Nephron (organoid): ENCODE measurements around the gene PM20D2.
A peak's percentile ranks its signal among the peaks of the same experiment; 100 is the strongest.

ENCODE experiments used
- H3K27ac Mint-ChIP-seq, 3 experiments: 2 replicates each; pipeline ENCODE4 v1.8.0; 2020; ENCODE audit warnings: mixed read lengths in 3 of 3, mild to moderate bottlenecking in 2 of 3, moderate library complexity in 1 of 3
- H3K27me3 Mint-ChIP-seq: 2 replicates; pipeline ENCODE4 v1.8.0; 2021; ENCODE audit warnings: low read depth, mild to moderate bottlenecking, moderate library complexity, mixed read lengths
- H3K36me3 Mint-ChIP-seq: 2 replicates; pipeline ENCODE4 v1.8.0; 2020; ENCODE audit warnings: low read depth, mixed read lengths
- H3K4me1 Mint-ChIP-seq: 2 replicates; pipeline ENCODE4 v1.8.0; 2020; ENCODE audit warnings: mixed read lengths
- H3K4me3 Mint-ChIP-seq, 3 experiments: 2 replicates each; pipeline ENCODE4 v1.8.0; 2020; ENCODE audit warnings: mild to moderate bottlenecking in 3 of 3, mixed read lengths in 3 of 3, moderate library complexity in 2 of 3
- H3K9me3 Mint-ChIP-seq: 2 replicates; pipeline ENCODE4 v1.8.0; 2020; ENCODE audit warnings: mixed read lengths
- TF ChIP-seq, protein P1 (sequence below), 3 experiments: fragments of 200-600 bp; sonication (generic); IDR thresholded peaks; one replicate each; pipeline ENCODE4 v1.5.0; 2021; ENCODE audit warnings: antibody characterized with exemption in 3 of 3; ENCODE audit not compliant: unreplicated experiment in 3 of 3

Gene PM20D2

GRCh38 chr6:89199579-89199978 is 53.7 kb downstream of the PM20D2 start:
- no peak overlapping the region for H3K4me3 Mint-ChIP-seq
- TF ChIP-seq, protein P1, sequence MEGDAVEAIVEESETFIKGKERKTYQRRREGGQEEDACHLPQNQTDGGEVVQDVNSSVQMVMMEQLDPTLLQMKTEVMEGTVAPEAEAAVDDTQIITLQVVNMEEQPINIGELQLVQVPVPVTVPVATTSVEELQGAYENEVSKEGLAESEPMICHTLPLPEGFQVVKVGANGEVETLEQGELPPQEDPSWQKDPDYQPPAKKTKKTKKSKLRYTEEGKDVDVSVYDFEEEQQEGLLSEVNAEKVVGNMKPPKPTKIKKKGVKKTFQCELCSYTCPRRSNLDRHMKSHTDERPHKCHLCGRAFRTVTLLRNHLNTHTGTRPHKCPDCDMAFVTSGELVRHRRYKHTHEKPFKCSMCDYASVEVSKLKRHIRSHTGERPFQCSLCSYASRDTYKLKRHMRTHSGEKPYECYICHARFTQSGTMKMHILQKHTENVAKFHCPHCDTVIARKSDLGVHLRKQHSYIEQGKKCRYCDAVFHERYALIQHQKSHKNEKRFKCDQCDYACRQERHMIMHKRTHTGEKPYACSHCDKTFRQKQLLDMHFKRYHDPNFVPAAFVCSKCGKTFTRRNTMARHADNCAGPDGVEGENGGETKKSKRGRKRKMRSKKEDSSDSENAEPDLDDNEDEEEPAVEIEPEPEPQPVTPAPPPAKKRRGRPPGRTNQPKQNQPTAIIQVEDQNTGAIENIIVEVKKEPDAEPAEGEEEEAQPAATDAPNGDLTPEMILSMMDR (IDR thresholded peaks at IDR 0.05; ENCODE audit: unreplicated experiment in 3 of 3), result no peak
- no peaks in the 10 kb centered on the region for H3K36me3 Mint-ChIP-seq
- H3K4me1 Mint-ChIP-seq, result peaks cover 20% of the 10 kb centered on the region
- no peak overlapping the region for H3K27ac Mint-ChIP-seq
- peaks cover 11% of the 10 kb centered on the region for H3K27me3 Mint-ChIP-seq
- H3K9me3 Mint-ChIP-seq, result peaks cover 5% of the 10 kb centered on the region

DNA sequence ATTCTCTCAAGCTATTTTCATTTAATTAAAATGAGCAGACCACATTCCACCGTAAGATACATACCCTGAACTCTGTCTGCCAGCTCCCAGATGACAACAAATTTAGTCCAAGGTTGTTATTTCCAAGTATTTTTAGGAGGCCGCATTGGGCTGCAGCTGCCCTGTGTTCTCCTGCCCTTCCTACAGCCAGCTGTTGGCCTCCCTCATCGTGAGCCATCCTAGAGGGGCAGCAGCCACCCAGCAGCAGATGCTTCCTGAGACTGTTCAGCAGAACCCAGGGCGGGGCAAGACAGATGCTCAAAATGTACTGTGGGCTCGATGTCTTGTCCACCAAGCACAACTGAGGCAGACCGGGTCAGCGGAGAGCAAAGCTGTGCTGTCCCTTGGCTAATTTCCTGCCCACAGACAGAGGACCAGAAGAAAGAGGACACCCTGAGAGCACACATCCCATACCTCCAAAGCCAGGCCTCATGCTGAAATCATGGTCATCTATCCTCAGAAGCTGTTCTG is 54.9 kb downstream of the PM20D2 start:
- no peaks in the 10 kb centered on the region for H3K36me3 Mint-ChIP-seq
- H3K27me3 Mint-ChIP-seq, result peaks cover 11% of the 10 kb centered on the region
- TF ChIP-seq, protein P1 (IDR thresholded peaks at IDR 0.05; ENCODE audit: unreplicated experiment in 3 of 3), result no peak
- H3K9me3 Mint-ChIP-seq, result no peaks in the 10 kb centered on the region
- H3K27ac Mint-ChIP-seq, result peak overlapping the region in 2 of 3 experiments; percentile 3 to 72
- H3K4me1 Mint-ChIP-seq, result peaks cover 20% of the 10 kb centered on the region
- H3K4me3 Mint-ChIP-seq, result no peak overlapping the region

DNA sequence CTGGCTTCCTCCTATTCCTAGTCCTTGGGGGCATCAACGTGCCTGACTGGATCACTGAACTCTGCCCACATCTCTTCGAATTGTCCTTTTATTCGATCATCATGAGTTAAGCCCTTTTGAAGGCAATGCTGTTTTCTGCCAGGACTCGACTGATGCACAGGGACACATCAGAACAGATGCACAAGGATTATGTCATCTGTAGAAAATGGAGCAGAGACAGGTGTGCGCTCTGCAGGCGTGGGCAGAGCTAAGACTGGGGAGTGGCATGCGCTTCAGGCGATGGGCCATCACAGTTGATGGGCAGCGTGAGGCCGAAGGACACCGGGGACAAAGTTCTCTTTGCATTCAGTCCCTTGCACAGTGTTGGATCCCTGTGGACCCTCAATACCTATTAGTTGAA is 58.2 kb downstream of the PM20D2 start:
- Mint-ChIP-seq H3K4me3 (peak overlapping the region in 1 of 3 experiments; percentile 41), H3K9me3 (no peaks in the 10 kb centered on the region), H3K4me1 (peaks cover 27% of the 10 kb centered on the region), H3K36me3 (no peaks in the 10 kb centered on the region), H3K27ac (peak overlapping the region in 2 of 3 experiments; percentile 15 to 31), H3K27me3 (peaks cover 9% of the 10 kb centered on the region)
- TF ChIP-seq, protein P1 (IDR thresholded peaks at IDR 0.05; ENCODE audit: unreplicated experiment in 3 of 3), result no peak

GRCh38 chr6:89205819-89206218 is 60.0 kb downstream of the PM20D2 start:
- Mint-ChIP-seq H3K27ac (no peak overlapping the region), H3K4me1 (peaks cover 25% of the 10 kb centered on the region), H3K27me3 (peaks cover 4% of the 10 kb centered on the region), H3K9me3 (no peaks in the 10 kb centered on the region), H3K4me3 (no peak overlapping the region), H3K36me3 (no peaks in the 10 kb centered on the region)
- TF ChIP-seq, protein P1 (IDR thresholded peaks at IDR 0.05; ENCODE audit: unreplicated experiment in 3 of 3), result no peak

- TF ChIP-seq, protein P1 (IDR thresholded peaks at IDR 0.05; ENCODE audit: unreplicated experiment in 3 of 3), result no peak
- Mint-ChIP-seq H3K27ac (no peak overlapping the region), H3K27me3 (peaks cover 4% of the 10 kb centered on the region), H3K9me3 (no peaks in the 10 kb centered on the region), H3K36me3 (no peaks in the 10 kb centered on the region), H3K4me1 (peaks cover 24% of the 10 kb centered on the region), H3K4me3 (no peak overlapping the region)
These were observed 62.7 kb downstream of the PM20D2 start for GRCh38 chr6:89208551-89208950.

DNA sequence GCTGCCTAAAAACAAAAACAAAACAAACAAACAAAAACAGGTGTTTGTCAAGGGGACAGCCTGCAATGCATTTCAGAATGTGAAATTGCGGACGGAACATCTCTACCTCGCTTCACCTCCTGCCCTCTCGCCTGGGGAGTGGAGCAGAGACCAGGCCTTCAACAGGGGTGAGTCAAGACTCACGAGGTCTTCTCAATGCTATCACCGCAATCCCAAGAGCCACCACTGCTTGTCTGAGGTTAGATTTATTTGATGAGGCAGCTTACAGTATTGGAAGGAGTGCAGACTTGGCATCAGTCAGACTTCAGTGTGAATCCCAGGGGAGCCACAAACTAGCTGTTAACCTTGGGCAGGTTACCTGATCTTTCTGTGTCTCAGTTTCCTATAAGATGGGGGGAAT is 63.6 kb downstream of the PM20D2 start:
- Mint-ChIP-seq H3K4me1 (peaks cover 15% of the 10 kb centered on the region), H3K4me3 (no peak overlapping the region), H3K9me3 (no peaks in the 10 kb centered on the region), H3K27ac (no peak overlapping the region), H3K36me3 (no peaks in the 10 kb centered on the region), H3K27me3 (peaks cover 4% of the 10 kb centered on the region)
- TF ChIP-seq, protein P1 (IDR thresholded peaks at IDR 0.05; ENCODE audit: unreplicated experiment in 3 of 3), result no peak
